Left kidney (tissue), 1 donor: ENCODE results near the gene DHX34. TPM values are rescaled to one million over a fixed set of nuclear protein-coding genes. Genes with fewer than 3 reads are reported as not detected.

Experiments used
- polyA plus RNA-seq: library from polyadenylated mRNA; unstranded; fragments of 120-200 nt; gene quantifications from one replicate; pipeline ENCODE4 v1.2.1, GENCODE V29; 2013; ENCODE audit not compliant: insufficient read length

The DHX34 gene
- polyA plus RNA-seq, 1 donor, result 12.5 TPM

Other genes with a start within 250 kb of the DHX34 start
- gene ZC3H4, start 235.5 kb upstream of the DHX34 start, polyA plus RNA-seq, result 46.0 TPM
- 121 TPM for gene SAE1, start 218.5 kb upstream of the DHX34 start, polyA plus RNA-seq
- 1.1 TPM for gene BBC3, start 118.1 kb upstream of the DHX34 start, polyA plus RNA-seq
- 22.5 TPM for gene CCDC9, start 92.8 kb upstream of the DHX34 start, polyA plus RNA-seq
- 6.5 TPM for gene INAFM1, start 74.4 kb upstream of the DHX34 start, polyA plus RNA-seq
- 6.8 TPM for gene C5AR1, start 39.5 kb upstream of the DHX34 start, polyA plus RNA-seq
- 0.55 TPM for gene C5AR2, start 17.1 kb upstream of the DHX34 start, polyA plus RNA-seq
- gene MEIS3, start 70.2 kb downstream of the DHX34 start, polyA plus RNA-seq, result 21.2 TPM
- 0.13 TPM for gene SLC8A2, start 122.6 kb downstream of the DHX34 start, polyA plus RNA-seq
- gene KPTN, start 134.9 kb downstream of the DHX34 start, polyA plus RNA-seq, result 14.4 TPM
- 150 TPM for gene NAPA, start 165.7 kb downstream of the DHX34 start, polyA plus RNA-seq
- 0.27 TPM for gene ZNF541, start 223.8 kb downstream of the DHX34 start, polyA plus RNA-seq